H1 (cell line): Measurements from ENCODE around the gene SPEF2. TPM values are rescaled to one million over a fixed set of nuclear protein-coding genes. Genes with fewer than 3 reads are reported as not detected.

Experiments
- CREB1 ChIP-seq: IDR thresholded peaks from 2 replicates; pipeline ENCODE4 v1.6.1; 2012; ENCODE audit warnings: inconsistent platforms
- JUN ChIP-seq: IDR thresholded peaks from 2 replicates; pipeline ENCODE4 v1.6.1; 2011; ENCODE audit warnings: low read depth, mild to moderate bottlenecking, improper control_type of control experiment, low read length
- POLR2AphosphoS5 ChIP-seq: IDR thresholded peaks from 2 replicates; pipeline ENCODE4 v1.6.1; 2011; ENCODE audit warnings: low read depth, low read length
- SP2 ChIP-seq: IDR thresholded peaks from 2 replicates; pipeline ENCODE4 v1.6.1; 2012; ENCODE audit warnings: mild to moderate bottlenecking, low read length, inconsistent platforms
- SP4 ChIP-seq: IDR thresholded peaks from 2 replicates; pipeline ENCODE4 v1.6.1; 2012; ENCODE audit warnings: low read length, inconsistent platforms
- TBP ChIP-seq: IDR thresholded peaks from 2 replicates; pipeline ENCODE4 v1.6.1; 2011; ENCODE audit warnings: low read depth, low read length, improper control_type of control experiment
- polyA plus RNA-seq, 7 experiments: library from polyadenylated mRNA; depleted of rRNA in 3 of 7; stranded (reverse) in 5 of 7; unstranded in 2 of 7; fragments of >200 nt in 5 of 7; fragments of 200-250 nt in 2 of 7; gene quantifications; 1 replicate in 5 of 7; 2 replicates in 1 of 7; 4 replicates in 1 of 7; pipeline versions ENCODE4 v1.2.1 to v1.2.3, GENCODE V29; 2011 to 2013; ENCODE audit warnings: missing spikeins in 2 of 7, mixed read lengths in 2 of 7
- total RNA-seq: library from RNA; stranded (reverse); fragmentation: NEBNext Ultra II Directional; extraction: Animal tissue kit (Norgen Biotek cat#: 25700); gene quantifications from 2 replicates; pipeline ENCODE4 v1.2.1, GENCODE V29; 2021

Gene SPEF2
- total and polyA plus RNA-seq, 2 of the 8 experiments (the other 6 are each of a cell fraction or from before 2014, with no cell fraction given), result 0.14 to 0.73 TPM

DNA sequence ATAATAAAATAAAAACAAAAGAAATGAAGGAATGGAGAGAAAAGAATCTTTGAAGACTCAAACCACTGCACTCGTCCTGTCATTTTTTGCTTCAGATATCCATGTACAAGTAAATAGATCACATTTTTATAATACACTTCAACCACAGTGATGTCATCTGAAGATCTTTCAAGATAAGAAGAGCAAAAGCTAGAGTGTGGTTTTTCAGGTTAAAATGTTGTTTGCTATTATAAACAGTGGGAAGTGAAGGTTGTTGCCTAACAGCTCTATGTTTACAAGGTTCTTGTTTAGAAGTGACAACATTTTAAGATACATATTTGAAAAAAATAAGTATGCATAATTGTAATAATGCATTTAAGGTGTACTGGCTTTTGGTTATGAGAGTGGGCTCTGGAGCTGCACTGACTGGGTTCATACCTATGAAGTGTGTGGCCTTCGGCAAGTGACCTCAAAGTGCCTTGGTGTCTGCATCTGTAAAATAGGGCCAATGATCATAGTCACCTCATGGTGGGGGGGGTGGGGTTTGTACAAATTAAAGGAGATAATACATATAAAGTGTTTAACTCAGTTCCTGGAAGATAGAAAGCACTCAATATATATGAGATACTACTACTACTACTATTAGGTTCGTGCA is 193.6 kb downstream of the SPEF2 start (continued):
- no peak for TF ChIP-seq JUN
- TF ChIP-seq TBP, result no peak
- no peak for TF ChIP-seq SP4
- no peak for TF ChIP-seq POLR2AphosphoS5
- TF ChIP-seq CREB1, result no peak
- TF ChIP-seq SP2, result no peak
- TF ChIP-seq, all 59 proteins: peak for 0
